Kidney (tissue), 14 donors: ENCODE measurements around the gene ATCAY. TPM values are rescaled to one million over a fixed set of nuclear protein-coding genes. Genes with fewer than 3 reads are reported as not detected.

Experiments used
- DNase-seq, 5 donors: peaks; one replicate each; pipeline ENCODE4 v3.0.0-alpha.2; 2013 to 2020
- FAIRE-seq: peaks from 2 replicates; lab custom pipeline; 2012; peaks lifted over from hg19 to GRCh38; lab: Jason Lieb, UNC
- H3K27ac ChIP-seq, 2 donors: one replicate each; pipeline ENCODE4 v1.7.0; 2013; ENCODE audit warnings: low read depth in 2 of 2, low read length in 2 of 2, inconsistent platforms in 1 of 2
- H3K27me3 ChIP-seq: one replicate; pipeline ENCODE4 v1.7.1; 2013; ENCODE audit warnings: low read length, inconsistent platforms; ENCODE audit not compliant: control insufficient read depth, insufficient read depth
- H3K36me3 ChIP-seq, 3 donors: one replicate each; pipeline versions ENCODE4 v1.7.0 to v1.7.1; 2013; ENCODE audit warnings: low read length in 3 of 3, control low read depth in 1 of 3, inconsistent platforms in 1 of 3; ENCODE audit not compliant: insufficient read depth in 3 of 3, control insufficient read depth in 2 of 3
- H3K4me1 ChIP-seq, 3 donors: one replicate each; pipeline versions ENCODE4 v1.7.0 to v1.7.1; 2013; ENCODE audit warnings: low read length in 3 of 3, inconsistent platforms in 1 of 3, low read depth in 1 of 3; ENCODE audit not compliant: control insufficient read depth in 2 of 3, insufficient read depth in 2 of 3
- H3K4me3 ChIP-seq, 3 donors: one replicate each; pipeline versions ENCODE4 v1.7.0 to v1.8.1; 2013; ENCODE audit warnings: low read length in 3 of 3, control low read depth in 1 of 3, inconsistent platforms in 1 of 3
- H3K9ac ChIP-seq, 3 donors: one replicate each; pipeline versions ENCODE4 v1.7.0 to v1.7.1; 2013; ENCODE audit warnings: low read length in 3 of 3, control low read depth in 1 of 3, inconsistent platforms in 1 of 3
- H3K9me3 ChIP-seq, 3 donors: one replicate each; pipeline versions ENCODE4 v1.7.0 to v1.7.1; 2013; ENCODE audit warnings: low read length in 3 of 3, control low read depth in 1 of 3, inconsistent platforms in 1 of 3; ENCODE audit not compliant: control insufficient read depth in 2 of 3, insufficient read depth in 1 of 3
- CTCF ChIP-seq: IDR thresholded peaks from 3 replicates; pipeline ENCODE4 v1.5.1; 2012; ENCODE audit warnings: mild to moderate bottlenecking, moderate library complexity, borderline replicate concordance; ENCODE audit not compliant: insufficient read depth; ENCODE audit errors: extremely low read depth
- intact Hi-C: fragments of 100-400 bp; cut with DNase I; formaldehyde crosslinking; loops from one replicate; pipeline ENCODE4 v1.11.1; 2022
- microRNA-seq: library from miRNA; unstranded; fragments of <30 nt; microRNA quantifications from one replicate; pipeline ENCODE4 v1.2.0, GENCODE V29; 2020
- polyA plus RNA-seq: library from polyadenylated mRNA; stranded (reverse); fragments of 350-450 nt; fragmentation: Illumina TruSeq; extraction: RNeasy Lipid Tissue Mini Kit (QIAGEN cat#74804); gene quantifications from one replicate; pipeline ENCODE4 v1.2.3, GENCODE V29; 2014; ENCODE audit warnings: low read depth, low replicate concordance; ENCODE audit not compliant: insufficient read depth
- total RNA-seq: library from RNA; stranded (reverse); fragmentation: NEBNext Ultra II Directional; extraction: Animal tissue kit (Norgen Biotek cat#: 25700); gene quantifications from one replicate; pipeline ENCODE4 v1.2.1, GENCODE V29; 2021
- donor health status: control.
- donor health status: control.
- donor health status: control.
- donor health status: control.
- donor health status: control.
- donor health status: DM: yes; HTN: yes; CAD: no.
- donor health status: Normal renal cell carcinoma (clear cell type).

Gene ATCAY
- total and polyA plus RNA-seq, 2 donors from 2014 or later = 0.16 TPM; not detected in 1

DNA sequence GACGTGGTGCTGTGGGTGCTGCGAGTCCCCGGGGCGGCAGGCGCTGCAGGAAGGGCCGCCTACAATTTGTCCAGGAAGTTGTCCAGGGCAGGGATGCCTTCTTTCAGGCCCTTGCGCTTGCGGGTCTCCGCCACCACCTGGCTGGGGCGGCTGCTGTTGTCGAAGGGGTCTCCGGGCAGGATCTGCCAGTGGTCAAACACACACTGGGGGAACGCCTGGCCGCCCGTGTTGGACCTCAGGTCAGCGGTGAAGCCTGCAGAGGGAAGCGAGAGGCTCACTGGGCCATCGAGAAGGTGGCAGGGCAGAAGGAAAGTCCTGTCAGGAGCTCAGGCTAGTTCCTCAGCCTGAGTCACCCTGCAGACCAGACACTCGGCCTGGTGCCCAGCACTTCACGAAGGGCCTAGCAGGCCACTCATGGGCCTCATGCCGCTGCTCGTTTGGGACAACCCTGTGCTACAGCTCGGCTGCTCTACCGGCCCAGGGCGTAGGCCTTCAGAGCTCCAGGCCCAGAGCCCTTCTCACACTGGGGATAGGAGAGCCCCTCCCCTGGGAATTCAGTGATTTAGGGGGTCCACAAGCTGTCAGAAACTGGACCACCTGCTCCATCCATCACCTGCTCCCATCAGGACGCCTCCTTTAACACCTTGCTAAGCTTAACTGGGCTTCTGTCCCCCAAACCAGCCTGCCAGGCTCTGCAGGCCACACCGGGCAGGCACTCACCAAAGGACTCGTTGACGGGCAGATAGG is 96.2 kb downstream of the ATCAY start:
- no peak overlapping the region for H3K27ac ChIP-seq
- no peak for TF ChIP-seq CTCF
- FAIRE-seq (no peak), DNase-seq (peak in 1 of 5 donors; percentile 87)
- no peak overlapping the region for H3K9ac ChIP-seq
- H3K9me3 ChIP-seq = no peaks in the 10 kb centered on the region
- intact Hi-C loops = no loop called here
- H3K27me3 ChIP-seq = no peaks in the 10 kb centered on the region
- no peaks in the 10 kb centered on the region for H3K4me1 ChIP-seq
- no peak overlapping the region for H3K4me3 ChIP-seq
- H3K36me3 ChIP-seq = peaks cover 2 to 60% (median 42%) of the 10 kb centered on the region in 3 donors

Small RNA genes lying within 50 kb of the gene (microRNA-seq; reads per million reads assigned to microRNA genes)
- gene MIR637 = not detected

Other genes with a start within 250 kb of the ATCAY start
- 35.6 TPM for gene PIP5K1C, start 180.2 kb upstream of the ATCAY start, total RNA-seq
- 11.2 TPM for gene PIP5K1C, start 180.2 kb upstream of the ATCAY start, polyA plus RNA-seq
- gene TJP3, start 172.3 kb upstream of the ATCAY start, total RNA-seq = 26.5 TPM
- gene TJP3, start 172.3 kb upstream of the ATCAY start, polyA plus RNA-seq = 32.5 TPM
- gene APBA3, start 119.0 kb upstream of the ATCAY start, total RNA-seq = 27.5 TPM
- 17.1 TPM for gene APBA3, start 119.0 kb upstream of the ATCAY start, polyA plus RNA-seq
- 57.6 TPM for gene MRPL54, start 118.0 kb upstream of the ATCAY start, total RNA-seq
- 151 TPM for gene MRPL54, start 118.0 kb upstream of the ATCAY start, polyA plus RNA-seq
- gene RAX2, start 108.5 kb upstream of the ATCAY start, total RNA-seq = not detected
- not detected for gene RAX2, start 108.5 kb upstream of the ATCAY start, polyA plus RNA-seq
- gene MATK, start 94.3 kb upstream of the ATCAY start, total RNA-seq = 2.7 TPM
- 4.2 TPM for gene MATK, start 94.3 kb upstream of the ATCAY start, polyA plus RNA-seq
- gene ZFR2, start 11.6 kb upstream of the ATCAY start, total RNA-seq = 0.22 TPM
- gene ZFR2, start 11.6 kb upstream of the ATCAY start, polyA plus RNA-seq = not detected
- gene NMRK2, start 52.4 kb downstream of the ATCAY start, total RNA-seq = 0.69 TPM
- gene NMRK2, start 52.4 kb downstream of the ATCAY start, polyA plus RNA-seq = 6.1 TPM
- gene DAPK3, start 90.4 kb downstream of the ATCAY start, total RNA-seq = 54.6 TPM
- 30.6 TPM for gene DAPK3, start 90.4 kb downstream of the ATCAY start, polyA plus RNA-seq
- gene EEF2, start 104.8 kb downstream of the ATCAY start, total RNA-seq = 1,813 TPM
- 1,520 TPM for gene EEF2, start 104.8 kb downstream of the ATCAY start, polyA plus RNA-seq
- 25.0 TPM for gene PIAS4, start 127.1 kb downstream of the ATCAY start, total RNA-seq
- 9.8 TPM for gene PIAS4, start 127.1 kb downstream of the ATCAY start, polyA plus RNA-seq
- gene ZBTB7A, start 186.2 kb downstream of the ATCAY start, total RNA-seq = 53.2 TPM
- 8.9 TPM for gene ZBTB7A, start 186.2 kb downstream of the ATCAY start, polyA plus RNA-seq
- 105 TPM for gene MAP2K2, start 243.4 kb downstream of the ATCAY start, total RNA-seq
- 138 TPM for gene MAP2K2, start 243.4 kb downstream of the ATCAY start, polyA plus RNA-seq